Uterus (tissue), 2 donors: ENCODE results near the gene SRGAP1.

Source experiments
- POLR2A ChIP-seq, 2 donors: fragments of 450-650 bp; IDR thresholded peaks; one replicate each; pipeline ENCODE4 v1.6.1; 2016; ENCODE audit warnings: antibody characterized with exemption in 2 of 2, mild to moderate bottlenecking in 1 of 2, moderate library complexity in 1 of 2
- TF ChIP-seq, protein P1 (sequence below), 4 experiments: fragments of 200-600 bp in 2 of 4; fragments of 450-650 bp in 2 of 4; sonication (generic) in 2 of 4; IDR thresholded peaks; one replicate each; pipeline ENCODE4 v1.5.1; 2016 to 2019; ENCODE audit warnings: antibody characterized with exemption in 4 of 4, mild to moderate bottlenecking in 2 of 4, moderate library complexity in 1 of 4

DNA sequence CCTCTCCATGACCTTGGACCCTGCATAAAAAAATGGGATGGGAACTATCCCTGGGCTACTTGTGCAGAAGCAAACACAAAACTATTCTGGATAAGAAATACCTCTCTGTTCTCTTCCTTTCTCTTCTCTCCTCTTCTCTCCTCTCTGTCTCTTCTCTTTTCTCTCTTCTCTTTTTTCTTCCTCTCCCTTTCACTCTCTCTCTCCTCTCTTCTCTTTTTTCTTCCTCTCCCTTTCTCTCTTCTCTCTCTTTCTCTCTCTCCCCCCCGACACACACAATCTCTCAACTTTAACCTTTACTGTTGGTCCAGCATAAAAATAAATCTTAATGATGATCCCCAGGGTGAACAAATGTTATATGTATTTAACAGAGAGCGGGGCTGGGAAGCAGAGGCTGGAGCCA lies 141.4 kb downstream of the SRGAP1 start:
- TF ChIP-seq, protein P1, sequence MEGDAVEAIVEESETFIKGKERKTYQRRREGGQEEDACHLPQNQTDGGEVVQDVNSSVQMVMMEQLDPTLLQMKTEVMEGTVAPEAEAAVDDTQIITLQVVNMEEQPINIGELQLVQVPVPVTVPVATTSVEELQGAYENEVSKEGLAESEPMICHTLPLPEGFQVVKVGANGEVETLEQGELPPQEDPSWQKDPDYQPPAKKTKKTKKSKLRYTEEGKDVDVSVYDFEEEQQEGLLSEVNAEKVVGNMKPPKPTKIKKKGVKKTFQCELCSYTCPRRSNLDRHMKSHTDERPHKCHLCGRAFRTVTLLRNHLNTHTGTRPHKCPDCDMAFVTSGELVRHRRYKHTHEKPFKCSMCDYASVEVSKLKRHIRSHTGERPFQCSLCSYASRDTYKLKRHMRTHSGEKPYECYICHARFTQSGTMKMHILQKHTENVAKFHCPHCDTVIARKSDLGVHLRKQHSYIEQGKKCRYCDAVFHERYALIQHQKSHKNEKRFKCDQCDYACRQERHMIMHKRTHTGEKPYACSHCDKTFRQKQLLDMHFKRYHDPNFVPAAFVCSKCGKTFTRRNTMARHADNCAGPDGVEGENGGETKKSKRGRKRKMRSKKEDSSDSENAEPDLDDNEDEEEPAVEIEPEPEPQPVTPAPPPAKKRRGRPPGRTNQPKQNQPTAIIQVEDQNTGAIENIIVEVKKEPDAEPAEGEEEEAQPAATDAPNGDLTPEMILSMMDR (IDR thresholded peaks at IDR 0.05), result no peak
- no peak for TF ChIP-seq POLR2A (IDR thresholded peaks at IDR 0.05)
